Ovary (tissue), 9 donors: ENCODE results near the gene LRRD1. TPM values are rescaled to one million over a fixed set of nuclear protein-coding genes. Genes with fewer than 3 reads are reported as not detected.
"Not testable (repeated sequence)": the region's sequence is repeated elsewhere in the genome, so short reads cannot be mapped to it uniquely, and the experiment has no call there.

Experiments
- DNase-seq, 5 donors: peaks; one replicate each; pipeline ENCODE4 v3.0.0-alpha.2; 2019 to 2020
- H3K27ac ChIP-seq, 2 donors: fragments of 200-600 bp; one replicate each; pipeline versions ENCODE4 v1.5.1 to v1.8.0; 2019 to 2022
- H3K27me3 ChIP-seq: fragments of 200-600 bp; one replicate; pipeline ENCODE4 v1.8.0; 2022
- H3K36me3 ChIP-seq: fragments of 200-600 bp; sonication (generic); one replicate; pipeline ENCODE4 v1.5.1; 2019
- H3K4me1 ChIP-seq: one replicate; pipeline ENCODE4 v1.8.1; 2013; ENCODE audit warnings: mild to moderate bottlenecking, moderate library complexity; ENCODE audit not compliant: insufficient read depth
- H3K4me3 ChIP-seq: fragments of 200-600 bp; sonication (generic); one replicate; pipeline ENCODE4 v1.5.1; 2017
- H3K9me3 ChIP-seq, 2 donors: fragments of 200-600 bp in 1 of 2; sonication (generic) in 1 of 2; one replicate each; pipeline versions ENCODE4 v1.5.1 to v1.8.1; 2013 to 2019; ENCODE audit warnings: mild to moderate bottlenecking in 1 of 2, moderate library complexity in 1 of 2
- CTCF ChIP-seq, 3 donors: fragments of 450-650 bp in 2 of 3; fragments of 200-600 bp in 1 of 3; IDR thresholded peaks; one replicate each; pipeline versions ENCODE4 v1.5.1 to v1.8.0; 2016 to 2022; ENCODE audit warnings: antibody characterized with exemption in 3 of 3, mild to moderate bottlenecking in 1 of 3
- EP300 ChIP-seq: sonication (generic); formaldehyde crosslinking; IDR thresholded peaks from one replicate; pipeline ENCODE4 v1.6.1; 2017; ENCODE audit warnings: antibody characterized with exemption
- POLR2A ChIP-seq: fragments of 450-650 bp; IDR thresholded peaks from one replicate; pipeline ENCODE4 v1.6.1; 2017; ENCODE audit warnings: antibody characterized with exemption, mild to moderate bottlenecking, moderate library complexity
- WGBS, 3 donors: extraction: QIAGEN DNeasy Blood & Tissue Kit in 1 of 3; methylation state at CpG; one replicate each; pipeline versions ENCODE4 v1.1.5 to v1.1.7; 2013 to 2017; 5-methylcytosine and 5-hydroxymethylcytosine counted together
- intact Hi-C, 4 donors: fragments of 100-400 bp; cut with DNase I; formaldehyde crosslinking; loops; one replicate each; pipeline versions ENCODE4 v1.11.0 to v1.15.1; 2022 to 2023
- polyA plus RNA-seq, 2 donors: library from polyadenylated mRNA; stranded (reverse); fragments of 200-250 nt in 1 of 2; fragments of 350-450 nt in 1 of 2; fragmentation: Illumina TruSeq in 1 of 2; extraction: RNeasy Lipid Tissue Mini Kit (QIAGEN cat#74804) in 1 of 2; gene quantifications; one replicate each; pipeline ENCODE4 v1.2.3, GENCODE V29; 2013 to 2014
- total RNA-seq, 7 donors: library from RNA; depleted of rRNA in 2 of 7; stranded (reverse); fragments of >200 nt in 2 of 7; fragmentation: NEBNext Ultra II Directional in 3 of 7; extraction: Animal tissue kit (Norgen Biotek cat#: 25700) in 3 of 7; gene quantifications; one replicate each; pipeline versions ENCODE4 v1.1.0 to v1.2.4, GENCODE V29; 2016 to 2023
- donor health status: DM: no; HTN: no; CAD: no; lungs with moderate emphysema.
- donor health status: DM: no; HTN: no; CAD: no.
- donor health status: Bipolar disorder and iron deficiency.
- donor health status: DM: yes; HTN: yes; CAD: no.
- donor health status: DM: no; HTN: no; CAD: no.
- donor health status: DM: yes; HTN: yes; CAD: no.

LRRD1 gene
- total and polyA plus RNA-seq, 9 donors = 0.11 to 0.60 (median 0.32) TPM; not detected in 3

GRCh38 chr7:92177362-92177761 lies 1.6 kb downstream of the LRRD1 start:
- TF ChIP-seq EP300 (no peak), CTCF (IDR thresholded peaks at IDR 0.05) (no peak), POLR2A (no peak)
- no peak for DNase-seq
- no peaks in the 10 kb centered on the region for H3K4me1 ChIP-seq
- no peaks in the 10 kb centered on the region for H3K9me3 ChIP-seq
- H3K27ac ChIP-seq = no peak overlapping the region
- no peak overlapping the region for H3K4me3 ChIP-seq
- no peaks in the 10 kb centered on the region for H3K36me3 ChIP-seq
- no peaks in the 10 kb centered on the region for H3K27me3 ChIP-seq
- intact Hi-C loops = loop anchor here in 1 of 4 donors (5.0 kb wide), 1 partner anchor 270 kb away; the partner anchor contains the start of gene GATAD1

GRCh38 chr7:92169529-92169928 lies 9.4 kb downstream of the LRRD1 start:
- WGBS, 3 donors = 85 to 90% (median 85%) methylated on average over 2 of the region's 2 CpGs
- H3K36me3 ChIP-seq, intact Hi-C loops, H3K4me3 ChIP-seq, DNase-seq, H3K4me1 ChIP-seq, H3K9me3 ChIP-seq, H3K27ac ChIP-seq, H3K27me3 ChIP-seq: not testable (repeated sequence)

DNA sequence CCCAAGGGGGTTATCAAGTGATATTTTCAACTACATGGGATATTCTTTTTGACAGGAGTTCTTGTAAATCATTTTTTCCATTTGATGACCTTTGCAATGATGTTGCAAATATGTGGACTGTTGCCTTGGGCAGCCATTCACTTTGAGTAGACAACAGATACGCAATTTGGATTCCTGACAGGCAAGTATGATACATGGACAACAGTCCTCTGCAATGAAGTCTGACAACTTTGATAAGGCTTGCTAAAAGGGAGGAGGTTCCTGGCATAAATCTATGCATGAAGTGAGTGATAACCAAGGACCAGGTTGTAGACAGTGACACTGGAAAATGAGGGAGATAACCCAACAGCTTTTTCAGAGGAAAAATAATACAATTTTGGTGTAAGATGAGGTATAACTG lies 17.7 kb downstream of the LRRD1 start:
- H3K4me3 ChIP-seq = no peak overlapping the region
- no peaks in the 10 kb centered on the region for H3K36me3 ChIP-seq
- DNase-seq = no peak
- intact Hi-C loops = no loop called here
- no peak for TF ChIP-seq EP300
- TF ChIP-seq POLR2A = no peak
- TF ChIP-seq CTCF (IDR thresholded peaks at IDR 0.05) = no peak
- no peaks in the 10 kb centered on the region for H3K9me3 ChIP-seq
- no peak overlapping the region for H3K27ac ChIP-seq
- WGBS, 3 donors = 95 to 98% (median 96%) methylated on average over 1 of the region's 1 CpG
- H3K4me1 ChIP-seq = no peaks in the 10 kb centered on the region
- H3K27me3 ChIP-seq = no peaks in the 10 kb centered on the region

GRCh38 chr7:92158660-92159575 lies 20.0 kb downstream of the LRRD1 start:
- Histone ChIP-seq H3K9me3 (no peaks in the 10 kb centered on the region), H3K4me1 (no peaks in the 10 kb centered on the region), H3K27ac (no peak overlapping the region), H3K4me3 (no peak overlapping the region), H3K27me3 (no peaks in the 10 kb centered on the region), H3K36me3 (no peaks in the 10 kb centered on the region)
- 85 to 86% (median 85%) methylated on average over 3 of the region's 3 CpGs for WGBS, 3 donors
- intact Hi-C loops = no loop called here
- DNase-seq = no peak
- TF ChIP-seq CTCF (IDR thresholded peaks at IDR 0.05) (no peak), EP300 (no peak), POLR2A (no peak)

DNA sequence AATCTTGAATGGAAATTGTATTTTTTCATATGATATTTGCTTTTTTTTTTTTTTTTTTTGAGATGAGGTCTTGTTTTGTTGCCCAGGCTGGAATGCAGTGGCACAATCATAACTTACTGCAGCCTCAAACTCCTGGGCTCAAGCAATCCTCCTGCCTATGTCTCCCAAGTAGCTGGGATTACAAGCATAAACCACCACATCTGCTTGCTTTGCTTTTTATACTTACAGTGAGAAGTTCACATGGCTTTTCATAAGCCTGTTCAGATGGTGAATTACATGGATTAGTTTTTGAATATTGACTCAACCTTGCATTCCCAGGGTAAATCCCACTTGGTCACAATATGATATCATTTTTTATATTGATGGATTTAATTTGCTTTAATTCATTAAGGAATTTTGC lies 22.0 kb downstream of the LRRD1 start:
- H3K4me1 ChIP-seq = no peaks in the 10 kb centered on the region
- H3K36me3 ChIP-seq = no peaks in the 10 kb centered on the region
- no peak overlapping the region for H3K27ac ChIP-seq
- TF ChIP-seq CTCF (IDR thresholded peaks at IDR 0.05) (no peak), EP300 (no peak), POLR2A (no peak)
- H3K27me3 ChIP-seq = no peaks in the 10 kb centered on the region
- H3K4me3 ChIP-seq = no peak overlapping the region
- intact Hi-C loops = no loop called here
- no peak for DNase-seq
- H3K9me3 ChIP-seq = no peaks in the 10 kb centered on the region
